HG03469 (cell line): ENCODE measurements around the gene PDP2.
"Not testable (repeated sequence)": the region's sequence is repeated elsewhere in the genome, so short reads cannot be mapped to it uniquely, and the experiment has no call there.

Source experiments
- ATAC-seq: cut with Tn5 transposase; IDR thresholded peaks from one replicate; pipeline ENCODE4 v1.9.1; 2021; ENCODE audit warnings: mild to moderate bottlenecking, moderate library complexity, moderate number of reproducible peaks; ENCODE audit not compliant: unreplicated experiment

The PDP2 gene

GRCh38 chr16:66885491-66885890, 5.2 kb downstream of the PDP2 start:
- ATAC-seq, result no peak

DNA sequence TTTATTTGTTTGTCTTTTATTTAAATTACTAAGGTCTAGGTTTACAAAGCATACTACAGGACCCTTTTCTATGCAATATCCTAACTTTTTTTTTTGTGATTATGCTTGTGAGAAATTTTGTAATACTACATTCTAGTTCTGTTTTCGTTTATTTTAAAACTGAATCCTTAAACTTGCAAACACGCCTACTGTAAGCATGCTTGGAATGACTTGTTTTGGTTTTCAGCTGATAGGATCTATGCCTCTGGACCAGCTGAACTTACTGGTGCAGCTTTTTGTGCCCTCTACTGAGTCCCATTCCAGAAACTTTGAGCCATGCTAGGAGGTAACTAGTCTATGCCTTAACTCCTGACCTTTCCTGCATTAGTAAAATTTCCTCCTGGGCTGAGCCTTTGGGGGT, 6.0 kb downstream of the PDP2 start:
- ATAC-seq, result no peak

DNA sequence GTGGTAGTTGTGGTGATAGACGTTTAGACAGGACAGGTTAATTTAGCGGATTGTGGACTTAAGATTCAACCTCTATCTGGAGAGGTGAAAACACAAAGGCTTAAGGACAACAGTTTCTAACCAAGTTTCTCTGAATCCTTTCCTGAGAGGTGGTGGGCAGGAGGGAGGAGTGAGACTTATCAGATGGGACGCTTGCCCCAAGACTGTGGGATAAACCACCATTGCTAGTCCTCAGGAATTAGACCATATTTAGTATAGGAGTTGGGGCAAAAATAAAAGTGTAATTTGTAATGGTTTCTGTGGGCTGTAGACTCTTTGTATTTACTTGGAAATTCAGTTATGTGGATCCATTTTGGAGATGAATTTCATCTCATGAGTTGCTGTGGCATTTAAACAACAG, 6.6 kb downstream of the PDP2 start:
- ATAC-seq, result no peak

DNA sequence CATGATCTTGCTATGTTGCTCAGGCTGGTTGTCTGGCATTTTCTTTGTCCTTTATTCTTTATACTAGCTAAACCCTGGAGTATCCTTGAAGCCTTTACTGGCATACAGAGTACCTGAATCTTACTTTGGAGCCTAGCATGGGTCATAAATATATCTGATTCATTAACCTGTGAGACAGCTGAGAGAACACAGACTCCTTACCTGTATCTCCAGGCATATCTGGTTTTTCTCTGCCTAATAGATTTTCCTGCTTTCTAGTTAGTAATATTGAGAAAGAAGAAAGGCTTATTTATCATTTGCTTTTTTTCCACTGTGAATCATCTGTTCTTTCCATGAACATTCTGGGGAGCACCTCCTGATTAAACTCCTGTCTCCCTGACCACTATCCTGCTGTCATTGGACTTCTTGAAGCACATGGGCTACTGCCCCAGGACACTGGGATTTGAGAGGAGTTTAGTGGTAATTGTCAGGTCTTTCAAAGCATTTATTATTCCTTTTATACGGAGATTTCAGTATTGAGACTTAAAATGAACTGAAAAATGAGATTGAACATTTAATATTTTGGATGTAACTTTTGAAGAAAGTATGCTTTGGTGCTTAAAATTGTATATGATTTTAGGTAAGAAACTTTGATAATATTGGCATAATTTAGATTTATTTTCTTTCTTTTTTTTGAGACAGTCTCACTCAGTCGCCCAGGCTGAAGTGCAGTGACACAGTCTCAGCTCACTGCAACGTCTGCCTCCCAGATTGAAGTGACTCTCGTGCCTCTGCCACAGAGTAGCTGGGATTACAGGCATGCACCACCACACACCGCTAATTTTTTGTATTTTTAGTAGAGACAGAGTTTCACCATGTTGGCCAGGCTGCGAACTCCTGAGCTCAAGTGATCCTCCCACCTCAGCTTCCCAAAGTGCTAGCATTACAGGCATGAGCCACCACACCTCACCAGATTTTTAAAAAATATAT, 8.6 kb downstream of the PDP2 start:
- no peak for ATAC-seq

GRCh38 chr16:66889622-66890021, 9.3 kb downstream of the PDP2 start:
- no peak for ATAC-seq

- no peak for ATAC-seq
Observed at GRCh38 chr16:66890799-66891198, 10.5 kb downstream of the PDP2 start.

- ATAC-seq, result no peak
Observed at GRCh38 chr16:66891360-66891759, 11.0 kb downstream of the PDP2 start.

DNA sequence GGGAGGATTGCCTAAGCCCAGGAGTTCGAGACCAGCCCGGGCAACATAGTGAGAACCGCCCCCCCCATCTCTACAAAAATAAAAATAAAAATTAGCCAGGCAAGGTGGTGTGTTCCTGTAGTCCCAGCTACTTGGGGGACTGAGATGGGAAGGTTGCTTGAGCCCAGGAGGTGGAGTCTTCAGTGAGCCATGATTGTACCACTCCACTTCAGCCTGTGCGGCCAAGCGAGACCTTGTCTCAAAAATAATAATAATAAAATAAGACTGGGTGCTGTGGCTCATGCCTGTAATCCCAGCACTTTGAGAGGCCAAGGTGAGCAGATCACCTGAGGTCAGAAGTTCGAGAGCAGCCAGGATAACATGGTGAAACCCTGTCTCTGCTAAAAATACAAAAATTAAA, 11.5 kb downstream of the PDP2 start:
- ATAC-seq, result no peak

DNA sequence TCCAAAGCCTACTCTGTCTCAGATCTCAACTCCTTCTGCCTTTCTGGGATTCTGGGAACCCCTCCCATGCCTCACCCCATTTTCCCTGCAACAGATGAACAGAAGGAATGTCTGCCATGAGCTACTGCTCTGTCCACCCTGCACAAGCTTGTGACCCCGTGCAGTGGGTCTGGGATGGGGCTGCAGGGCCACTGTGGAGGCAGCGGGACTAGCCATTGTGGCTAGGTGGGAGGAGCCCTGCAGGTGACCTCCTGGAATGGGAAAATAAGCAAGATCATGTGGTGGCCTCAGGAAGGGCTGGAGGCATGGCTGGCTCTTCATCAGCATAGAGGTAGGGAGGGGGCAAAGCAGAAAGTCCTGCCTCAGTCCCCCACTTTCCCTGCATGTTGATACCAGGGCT, 13.7 kb downstream of the PDP2 start:
- ATAC-seq, result no peak

- ATAC-seq, result peak; percentile 60
Observed at GRCh38 chr16:66894948-66895688, 14.8 kb downstream of the PDP2 start.

GRCh38 chr16:66895689-66895979, 15.3 kb downstream of the PDP2 start:
- ATAC-seq, result no peak

- ATAC-seq, result no peak
Observed at GRCh38 chr16:66895999-66896398, 15.7 kb downstream of the PDP2 start.

- ATAC-seq, result not testable (repeated sequence)
Observed at GRCh38 chr16:66896682-66897081, 16.4 kb downstream of the PDP2 start.

GRCh38 chr16:66898207-66898606, 17.9 kb downstream of the PDP2 start:
- no peak for ATAC-seq

DNA sequence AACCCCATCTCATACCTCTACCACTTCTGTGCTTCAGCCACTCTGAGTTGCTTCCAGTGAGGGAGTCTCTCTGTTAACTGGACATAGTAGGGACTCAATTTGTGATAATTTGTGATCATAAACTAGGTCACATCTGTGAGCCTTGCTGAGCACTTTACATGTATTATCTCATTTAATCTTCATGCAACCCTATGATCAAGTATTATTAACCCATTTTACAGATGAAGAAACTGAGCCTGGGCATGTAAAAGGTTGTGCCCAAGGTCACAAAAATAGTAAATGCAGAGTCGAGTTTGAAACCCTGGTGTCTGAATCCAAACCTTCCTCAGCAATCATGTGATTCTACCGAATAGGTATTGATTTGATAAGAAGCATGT, 18.6 kb downstream of the PDP2 start:
- ATAC-seq, result no peak

GRCh38 chr16:66899310-66899944, 19.1 kb downstream of the PDP2 start:
- ATAC-seq, result no peak

- no peak for ATAC-seq
Observed at GRCh38 chr16:66899945-66900710, 19.8 kb downstream of the PDP2 start.

DNA sequence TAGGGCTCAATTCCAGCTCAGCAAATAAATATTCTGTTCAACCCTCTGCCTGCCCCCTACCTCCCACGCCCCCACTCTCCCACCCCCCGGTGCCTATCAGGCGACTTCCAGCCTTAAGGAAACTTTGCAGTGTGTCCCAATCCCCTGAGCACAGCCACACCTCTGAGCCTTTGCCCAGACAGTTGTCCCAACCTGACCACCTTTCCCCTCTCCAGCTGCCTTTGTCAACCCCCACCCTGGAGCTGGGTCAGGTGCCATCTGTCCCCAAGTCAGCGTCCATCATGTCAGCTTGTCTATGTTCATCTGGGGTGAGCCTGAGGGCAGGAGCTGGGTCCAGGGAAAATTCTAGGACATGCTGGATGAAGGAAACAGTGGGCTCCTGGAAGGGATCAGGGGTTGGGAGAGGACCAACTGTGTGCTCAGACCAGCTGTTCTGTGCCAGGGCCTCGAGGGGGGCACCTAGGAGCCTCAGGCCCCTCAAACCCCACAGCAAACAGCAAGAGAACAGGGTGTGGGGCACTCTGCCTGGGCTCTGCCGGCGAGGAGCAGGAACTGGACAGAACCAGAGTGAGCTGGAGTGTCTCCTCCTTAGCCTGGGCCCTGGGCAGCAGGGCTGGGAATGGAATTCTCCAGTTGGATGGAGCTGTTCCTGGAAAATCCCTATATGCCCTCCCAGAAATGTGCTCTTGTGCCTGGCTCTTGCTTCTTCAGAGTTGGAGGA, 20.6 kb downstream of the PDP2 start:
- ATAC-seq, result no peak

GRCh38 chr16:66901626-66902025, 21.3 kb downstream of the PDP2 start:
- no peak for ATAC-seq
